ENCODE data around the gene ARPP19. TPM values are rescaled to one million over a fixed set of nuclear protein-coding genes. Genes with fewer than 3 reads are reported as not detected.

ARPP19 gene
- total RNA-seq, 1 donor from 2014 or later = 150 TPM

GRCh38 chr15:52521682-52522081 is 47.1 kb downstream of the ARPP19 start:
- DNase-seq (ENCODE audit: low read depth) (no peak), FAIRE-seq (no peak)
- Histone ChIP-seq H3K4me3 (ENCODE audit: low read depth, low read length) (no peak overlapping the region), H3K36me3 (ENCODE audit: control insufficient read depth, insufficient read depth, low read length) (no peaks in the 10 kb centered on the region), H3K27me3 (ENCODE audit: control insufficient read depth, insufficient read depth, low read length) (no peaks in the 10 kb centered on the region)
- TF ChIP-seq CTCF (IDR thresholded peaks at IDR 0.05; ENCODE audit: insufficient read depth, low read length, severe bottlenecking) = no peak

GRCh38 chr15:52520421-52520820 is 48.4 kb downstream of the ARPP19 start:
- FAIRE-seq (no peak), DNase-seq (ENCODE audit: low read depth) (no peak)
- no peak for TF ChIP-seq CTCF (IDR thresholded peaks at IDR 0.05; ENCODE audit: insufficient read depth, low read length, severe bottlenecking)
- Histone ChIP-seq H3K27me3 (ENCODE audit: control insufficient read depth, insufficient read depth, low read length) (no peaks in the 10 kb centered on the region), H3K4me3 (ENCODE audit: low read depth, low read length) (no peak overlapping the region), H3K36me3 (ENCODE audit: control insufficient read depth, insufficient read depth, low read length) (no peaks in the 10 kb centered on the region)

GRCh38 chr15:52518487-52519371 is 50.1 kb downstream of the ARPP19 start:
- no peak for FAIRE-seq
- Histone ChIP-seq H3K4me3 (ENCODE audit: low read depth, low read length) (no peak overlapping the region), H3K36me3 (ENCODE audit: control insufficient read depth, insufficient read depth, low read length) (no peaks in the 10 kb centered on the region), H3K27me3 (ENCODE audit: control insufficient read depth, insufficient read depth, low read length) (no peaks in the 10 kb centered on the region)
- no peak for DNase-seq (ENCODE audit: low read depth)
- no peak for TF ChIP-seq CTCF (IDR thresholded peaks at IDR 0.05; ENCODE audit: insufficient read depth, low read length, severe bottlenecking)

GRCh38 chr15:52517014-52517413 is 51.8 kb downstream of the ARPP19 start:
- Histone ChIP-seq H3K27me3 (ENCODE audit: control insufficient read depth, insufficient read depth, low read length) (no peaks in the 10 kb centered on the region), H3K36me3 (ENCODE audit: control insufficient read depth, insufficient read depth, low read length) (no peaks in the 10 kb centered on the region), H3K4me3 (ENCODE audit: low read depth, low read length) (no peak overlapping the region)
- TF ChIP-seq CTCF (IDR thresholded peaks at IDR 0.05; ENCODE audit: insufficient read depth, low read length, severe bottlenecking) = no peak
- FAIRE-seq (no peak), DNase-seq (ENCODE audit: low read depth) (no peak)

- H3K36me3 ChIP-seq (ENCODE audit: control insufficient read depth, insufficient read depth, low read length) = no peaks in the 10 kb centered on the region
- DNase-seq (ENCODE audit: low read depth) (no peak), FAIRE-seq (no peak)
- no peak overlapping the region for H3K4me3 ChIP-seq (ENCODE audit: low read depth, low read length)
- TF ChIP-seq CTCF (IDR thresholded peaks at IDR 0.05; ENCODE audit: insufficient read depth, low read length, severe bottlenecking) = no peak
- H3K27me3 ChIP-seq (ENCODE audit: control insufficient read depth, insufficient read depth, low read length) = no peaks in the 10 kb centered on the region
These were observed 53.5 kb downstream of the ARPP19 start for GRCh38 chr15:52515343-52515742.

All from bronchial epithelial cell (primary cell).